Lung (tissue), 12 donors: ENCODE data around the gene MRPS2. TPM values are rescaled to one million over a fixed set of nuclear protein-coding genes. Genes with fewer than 3 reads are reported as not detected.

Source experiments
- ATAC-seq: fragments of 200-7000 bp; cut with Tn5 transposase; one replicate; pipeline ENCODE4 v1.9.1; 2020; ENCODE audit warnings: moderate number of reproducible peaks; ENCODE audit not compliant: insufficient read depth, low FRiP score
- DNase-seq, 3 donors: peaks; one replicate each; pipeline ENCODE4 v3.0.0-alpha.2; 2013 to 2017
- H3K27ac ChIP-seq, 2 donors: one replicate each; pipeline ENCODE4 v1.5.1; 2013; ENCODE audit warnings: mild to moderate bottlenecking in 2 of 2, moderate library complexity in 2 of 2, control low read depth in 1 of 2, inconsistent platforms in 1 of 2, low read depth in 1 of 2, low read length in 1 of 2
- H3K27me3 ChIP-seq, 3 donors: one replicate each; pipeline ENCODE4 v1.5.1; 2013; ENCODE audit warnings: low read length in 2 of 3; ENCODE audit not compliant: control insufficient read depth in 3 of 3, insufficient read depth in 3 of 3
- H3K36me3 ChIP-seq, 4 donors: one replicate each; pipeline ENCODE4 v1.5.1; 2013; ENCODE audit warnings: low read length in 4 of 4, mild to moderate bottlenecking in 1 of 4, moderate library complexity in 1 of 4; ENCODE audit not compliant: control insufficient read depth in 4 of 4, insufficient read depth in 4 of 4
- H3K4me1 ChIP-seq, 5 donors: one replicate each; pipeline ENCODE4 v1.5.1; 2013; ENCODE audit warnings: low read length in 5 of 5, mild to moderate bottlenecking in 2 of 5, moderate library complexity in 1 of 5; ENCODE audit not compliant: control insufficient read depth in 5 of 5, insufficient read depth in 5 of 5
- H3K4me3 ChIP-seq: one replicate; pipeline ENCODE4 v1.5.1; 2013; ENCODE audit warnings: mild to moderate bottlenecking, control low read depth, moderate library complexity
- H3K9ac ChIP-seq, 2 donors: one replicate each; pipeline ENCODE4 v1.5.1; 2013; ENCODE audit warnings: low read length in 2 of 2, control low read depth in 1 of 2; ENCODE audit not compliant: insufficient read depth in 1 of 2
- H3K9me3 ChIP-seq, 4 donors: one replicate each; pipeline ENCODE4 v1.5.1; 2013; ENCODE audit warnings: low read length in 3 of 4, mild to moderate bottlenecking in 1 of 4, moderate library complexity in 1 of 4; ENCODE audit not compliant: control insufficient read depth in 4 of 4, insufficient read depth in 3 of 4
- WGBS, 2 donors: extraction: QIAGEN DNeasy Blood & Tissue Kit; methylation state at CpG; one replicate each; pipeline ENCODE4 v1.1.7; 2013; 5-methylcytosine and 5-hydroxymethylcytosine counted together
- polyA plus RNA-seq, 2 donors: library from polyadenylated mRNA; stranded (reverse); fragments of 200-250 nt; gene quantifications; one replicate each; pipeline ENCODE4 v1.2.1, GENCODE V29; 2013
- total RNA-seq, 2 donors: library from RNA; depleted of rRNA in 1 of 2; stranded (reverse); fragments of >200 nt in 1 of 2; gene quantifications; one replicate each; pipeline ENCODE4 v1.2.1, GENCODE V29; 2014 to 2021
- TF ChIP-seq, protein P1 (sequence below): IDR thresholded peaks from 2 replicates; pipeline ENCODE4 v1.5.1; 2012; ENCODE audit warnings: mild to moderate bottlenecking; ENCODE audit errors: control extremely low read depth, extremely low read depth
- donor health status: control.
- donor health status: control.
- donor health status: Bipolar disorder and iron deficiency.
- donor health status: healthy.
- donor health status: DM: yes; HTN: yes; CAD: no.

Gene MRPS2
- total and polyA plus RNA-seq, 4 donors = 18.2 to 42.0 (median 31.8) TPM

DNA sequence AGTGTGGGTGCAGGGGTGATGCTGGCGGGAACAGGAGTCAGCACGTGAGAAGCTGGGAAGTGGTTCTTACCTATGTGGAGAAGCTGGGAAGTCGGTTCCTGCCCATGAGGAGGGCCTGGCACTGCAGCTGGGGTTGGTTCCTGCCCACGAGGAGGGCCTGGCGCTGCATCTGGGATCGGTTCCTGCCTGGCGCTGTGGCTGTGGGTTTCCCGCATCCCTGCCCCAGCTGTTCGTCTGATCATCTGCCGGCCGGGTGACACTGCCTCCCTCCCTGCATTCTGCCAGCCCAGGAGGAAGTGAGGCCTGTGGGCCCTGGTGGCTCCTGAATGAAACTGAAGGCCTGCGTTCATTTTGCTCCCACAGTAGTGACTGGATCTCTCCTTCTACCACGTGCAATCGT, 50.5 kb downstream of the MRPS2 start:
- H3K27me3 ChIP-seq = peaks cover 0 to 2% (median 0%) of the 10 kb centered on the region in 3 donors
- H3K27ac ChIP-seq = no peak overlapping the region
- H3K4me1 ChIP-seq = no peaks in the 10 kb centered on the region
- DNase-seq = no peak
- no peak overlapping the region for H3K9ac ChIP-seq
- 45 to 56% methylated on average over 14 of the region's 14 CpGs for WGBS, 2 donors
- no peaks in the 10 kb centered on the region for H3K36me3 ChIP-seq
- ATAC-seq = no peak
- H3K9me3 ChIP-seq = no peaks in the 10 kb centered on the region
- TF ChIP-seq, protein P1, sequence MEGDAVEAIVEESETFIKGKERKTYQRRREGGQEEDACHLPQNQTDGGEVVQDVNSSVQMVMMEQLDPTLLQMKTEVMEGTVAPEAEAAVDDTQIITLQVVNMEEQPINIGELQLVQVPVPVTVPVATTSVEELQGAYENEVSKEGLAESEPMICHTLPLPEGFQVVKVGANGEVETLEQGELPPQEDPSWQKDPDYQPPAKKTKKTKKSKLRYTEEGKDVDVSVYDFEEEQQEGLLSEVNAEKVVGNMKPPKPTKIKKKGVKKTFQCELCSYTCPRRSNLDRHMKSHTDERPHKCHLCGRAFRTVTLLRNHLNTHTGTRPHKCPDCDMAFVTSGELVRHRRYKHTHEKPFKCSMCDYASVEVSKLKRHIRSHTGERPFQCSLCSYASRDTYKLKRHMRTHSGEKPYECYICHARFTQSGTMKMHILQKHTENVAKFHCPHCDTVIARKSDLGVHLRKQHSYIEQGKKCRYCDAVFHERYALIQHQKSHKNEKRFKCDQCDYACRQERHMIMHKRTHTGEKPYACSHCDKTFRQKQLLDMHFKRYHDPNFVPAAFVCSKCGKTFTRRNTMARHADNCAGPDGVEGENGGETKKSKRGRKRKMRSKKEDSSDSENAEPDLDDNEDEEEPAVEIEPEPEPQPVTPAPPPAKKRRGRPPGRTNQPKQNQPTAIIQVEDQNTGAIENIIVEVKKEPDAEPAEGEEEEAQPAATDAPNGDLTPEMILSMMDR = no peak
- no peak overlapping the region for H3K4me3 ChIP-seq

DNA sequence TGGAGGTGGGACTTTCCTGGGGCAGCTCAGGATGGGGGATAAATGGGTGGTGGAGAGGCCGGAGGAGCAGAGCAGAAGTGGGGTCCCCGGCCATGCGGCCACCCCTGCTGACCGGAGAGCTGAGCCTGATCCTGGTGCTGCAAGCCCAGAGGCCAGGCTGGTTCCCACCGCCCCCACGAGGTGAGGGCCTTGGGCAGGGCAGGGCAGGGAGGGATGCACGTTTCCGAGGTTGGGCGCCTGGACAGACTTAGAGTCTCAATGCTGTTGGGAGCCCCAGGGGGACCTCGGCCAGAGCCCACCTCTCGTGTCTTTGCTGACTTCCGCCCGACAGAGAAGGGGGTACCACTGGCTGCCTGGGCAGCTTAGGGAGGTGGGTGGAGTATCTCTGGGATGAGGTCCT, 51.0 kb downstream of the MRPS2 start:
- whole genome bisulfite sequencing, 2 donors = 88 to 91% methylated on average over 13 of the region's 13 CpGs
- no peak overlapping the region for H3K4me3 ChIP-seq
- no peak overlapping the region for H3K27ac ChIP-seq
- no peak for ATAC-seq
- no peaks in the 10 kb centered on the region for H3K9me3 ChIP-seq
- H3K27me3 ChIP-seq = peaks cover 0 to 2% (median 0%) of the 10 kb centered on the region in 3 donors
- no peaks in the 10 kb centered on the region for H3K4me1 ChIP-seq
- TF ChIP-seq, protein P1 = no peak
- DNase-seq = no peak
- no peak overlapping the region for H3K9ac ChIP-seq
- H3K36me3 ChIP-seq = no peaks in the 10 kb centered on the region

DNA sequence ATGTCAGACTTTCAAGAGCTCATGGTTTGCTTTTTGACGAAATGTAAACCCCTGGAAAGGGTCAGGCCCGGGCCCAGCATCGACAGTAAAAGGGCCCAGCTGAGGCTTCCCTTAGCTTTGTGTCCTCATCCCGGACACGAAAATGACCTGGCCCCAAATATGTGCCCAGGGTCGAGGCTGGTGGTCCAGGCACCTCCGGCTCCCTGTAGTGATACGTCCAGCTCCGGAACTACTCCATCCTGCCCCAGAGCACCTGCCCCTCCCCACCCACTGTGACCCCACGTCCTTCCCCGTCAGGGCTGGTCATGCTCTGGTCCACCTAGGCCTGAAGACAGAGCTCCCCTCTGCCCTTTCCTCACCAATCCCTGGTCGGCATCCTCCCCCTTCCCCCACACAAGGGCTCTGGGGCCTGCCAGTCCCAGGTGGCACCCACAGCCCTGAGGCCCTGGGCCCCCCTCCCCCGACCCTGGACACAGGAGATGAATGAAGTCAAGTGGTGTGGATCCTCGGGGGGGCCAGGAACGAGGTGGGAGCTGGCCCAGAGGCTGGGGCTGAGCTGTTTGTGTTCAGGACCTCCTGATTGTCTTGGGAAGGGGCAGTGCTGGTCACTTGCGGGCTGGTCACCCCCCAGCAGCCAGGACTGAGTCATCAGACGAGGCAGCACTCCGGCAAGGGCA, 51.7 kb downstream of the MRPS2 start:
- no peak overlapping the region for H3K27ac ChIP-seq
- H3K27me3 ChIP-seq = peaks cover 0 to 2% (median 0%) of the 10 kb centered on the region in 3 donors
- WGBS, 2 donors = 72 to 80% methylated on average over 18 of the region's 18 CpGs
- no peaks in the 10 kb centered on the region for H3K36me3 ChIP-seq
- TF ChIP-seq, protein P1 = no peak
- no peaks in the 10 kb centered on the region for H3K4me1 ChIP-seq
- no peak for DNase-seq
- no peak overlapping the region for H3K9ac ChIP-seq
- no peak for ATAC-seq
- no peak overlapping the region for H3K4me3 ChIP-seq
- no peaks in the 10 kb centered on the region for H3K9me3 ChIP-seq
